Nephron progenitor cell (in vitro differentiated cells): Measurements from ENCODE around the gene HOXA1.
"Not testable (repeated sequence)": the region's sequence is repeated elsewhere in the genome, so short reads cannot be mapped to it uniquely, and the experiment has no call there.

Experiments
- DNase-seq: peaks from one replicate; pipeline ENCODE4 v3.0.0; 2021
- H3K27ac Mint-ChIP-seq: 2 replicates; pipeline ENCODE4 v1.8.0; 2021; ENCODE audit warnings: mild to moderate bottlenecking, moderate library complexity, mixed read lengths
- H3K27me3 Mint-ChIP-seq: 2 replicates; pipeline ENCODE4 v1.8.0; 2021; ENCODE audit warnings: mild to moderate bottlenecking, low read depth, mixed read lengths; ENCODE audit not compliant: poor library complexity
- H3K36me3 Mint-ChIP-seq: 2 replicates; pipeline ENCODE4 v1.8.0; 2021; ENCODE audit warnings: low read depth, mixed read lengths
- H3K4me1 Mint-ChIP-seq: 2 replicates; pipeline ENCODE4 v1.8.0; 2021; ENCODE audit warnings: mixed read lengths
- H3K4me3 Mint-ChIP-seq: 2 replicates; pipeline ENCODE4 v1.8.0; 2021; ENCODE audit warnings: mild to moderate bottlenecking, moderate library complexity, mixed read lengths
- H3K9me3 Mint-ChIP-seq: 2 replicates; pipeline ENCODE4 v1.8.0; 2021; ENCODE audit warnings: mild to moderate bottlenecking, moderate library complexity, mixed read lengths
- TF ChIP-seq, protein P1 (sequence below): fragments of 200-600 bp; sonication (generic); IDR thresholded peaks from 2 replicates; pipeline ENCODE4 v1.5.0; 2021; ENCODE audit warnings: antibody characterized with exemption

Gene HOXA1

GRCh38 chr7:27051451-27051850 is 44.3 kb downstream of the HOXA1 start:
- H3K4me3 Mint-ChIP-seq: no peak overlapping the region
- no peak for DNase-seq
- peaks cover 22% of the 10 kb centered on the region for H3K4me1 Mint-ChIP-seq
- H3K36me3 Mint-ChIP-seq: no peaks in the 10 kb centered on the region
- H3K27me3 Mint-ChIP-seq: no peaks in the 10 kb centered on the region
- TF ChIP-seq, protein P1, sequence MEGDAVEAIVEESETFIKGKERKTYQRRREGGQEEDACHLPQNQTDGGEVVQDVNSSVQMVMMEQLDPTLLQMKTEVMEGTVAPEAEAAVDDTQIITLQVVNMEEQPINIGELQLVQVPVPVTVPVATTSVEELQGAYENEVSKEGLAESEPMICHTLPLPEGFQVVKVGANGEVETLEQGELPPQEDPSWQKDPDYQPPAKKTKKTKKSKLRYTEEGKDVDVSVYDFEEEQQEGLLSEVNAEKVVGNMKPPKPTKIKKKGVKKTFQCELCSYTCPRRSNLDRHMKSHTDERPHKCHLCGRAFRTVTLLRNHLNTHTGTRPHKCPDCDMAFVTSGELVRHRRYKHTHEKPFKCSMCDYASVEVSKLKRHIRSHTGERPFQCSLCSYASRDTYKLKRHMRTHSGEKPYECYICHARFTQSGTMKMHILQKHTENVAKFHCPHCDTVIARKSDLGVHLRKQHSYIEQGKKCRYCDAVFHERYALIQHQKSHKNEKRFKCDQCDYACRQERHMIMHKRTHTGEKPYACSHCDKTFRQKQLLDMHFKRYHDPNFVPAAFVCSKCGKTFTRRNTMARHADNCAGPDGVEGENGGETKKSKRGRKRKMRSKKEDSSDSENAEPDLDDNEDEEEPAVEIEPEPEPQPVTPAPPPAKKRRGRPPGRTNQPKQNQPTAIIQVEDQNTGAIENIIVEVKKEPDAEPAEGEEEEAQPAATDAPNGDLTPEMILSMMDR: no peak
- peaks cover 5% of the 10 kb centered on the region for H3K9me3 Mint-ChIP-seq
- H3K27ac Mint-ChIP-seq: no peak overlapping the region

GRCh38 chr7:27048438-27048837 is 47.4 kb downstream of the HOXA1 start:
- Mint-ChIP-seq H3K27me3 (no peaks in the 10 kb centered on the region), H3K4me1 (peaks cover 14% of the 10 kb centered on the region), H3K27ac (no peak overlapping the region), H3K36me3 (peaks cover 5% of the 10 kb centered on the region), H3K4me3 (no peak overlapping the region), H3K9me3 (peaks cover 14% of the 10 kb centered on the region)
- no peak for DNase-seq
- TF ChIP-seq, protein P1: no peak

DNA sequence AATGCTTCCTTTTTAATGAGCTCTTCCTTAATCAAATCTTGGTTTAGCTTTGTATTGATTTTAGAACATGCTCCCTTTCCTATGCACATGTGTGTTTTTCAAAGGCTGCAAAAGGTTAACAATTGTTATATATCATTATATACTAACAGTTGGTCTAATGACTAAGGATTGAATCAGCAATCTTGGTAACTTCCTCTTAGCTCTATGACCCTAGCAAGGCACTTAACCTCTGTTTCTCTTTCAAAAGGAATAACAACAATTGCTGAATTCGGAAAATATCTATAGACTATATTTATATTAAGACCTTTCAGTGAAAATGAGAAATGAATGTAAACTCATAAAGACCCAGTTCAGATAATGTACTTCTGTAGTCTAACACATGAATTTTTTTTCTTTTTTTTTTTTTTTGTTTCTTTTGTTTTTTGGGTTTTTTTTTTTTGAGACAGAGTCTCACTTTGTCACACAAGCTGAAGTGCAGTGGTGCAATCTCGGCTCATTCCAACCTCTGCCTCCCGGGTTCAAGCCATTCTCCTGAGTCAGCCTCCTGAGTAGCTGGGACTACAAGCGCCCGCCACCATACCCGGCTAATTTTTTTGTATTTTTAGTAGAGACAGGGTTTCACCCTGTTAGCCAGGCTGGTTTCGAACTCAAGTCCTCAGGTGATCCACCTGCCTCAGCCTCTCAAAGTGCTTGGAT is 48.8 kb downstream of the HOXA1 start:
- no peak for DNase-seq
- H3K4me1 Mint-ChIP-seq: peaks cover 4% of the 10 kb centered on the region
- H3K36me3 Mint-ChIP-seq: peaks cover 16% of the 10 kb centered on the region
- H3K27ac Mint-ChIP-seq: no peak overlapping the region
- TF ChIP-seq, protein P1: no peak
- no peak overlapping the region for H3K4me3 Mint-ChIP-seq
- no peaks in the 10 kb centered on the region for H3K27me3 Mint-ChIP-seq
- peaks cover 26% of the 10 kb centered on the region for H3K9me3 Mint-ChIP-seq

- not testable (repeated sequence) for H3K27me3 Mint-ChIP-seq, H3K27ac Mint-ChIP-seq, H3K4me1 Mint-ChIP-seq, DNase-seq, H3K4me3 Mint-ChIP-seq
- Mint-ChIP-seq H3K36me3 (peaks cover 16% of the 10 kb centered on the region), H3K9me3 (peaks cover 31% of the 10 kb centered on the region)
Measured at GRCh38 chr7:27045972-27046371, 49.8 kb downstream of the HOXA1 start.

GRCh38 chr7:27045066-27045465 is 50.7 kb downstream of the HOXA1 start:
- Mint-ChIP-seq H3K4me1 (peaks cover 10% of the 10 kb centered on the region), H3K9me3 (peaks cover 31% of the 10 kb centered on the region), H3K36me3 (peaks cover 16% of the 10 kb centered on the region)
- not testable (repeated sequence) for H3K27me3 Mint-ChIP-seq, H3K4me3 Mint-ChIP-seq, H3K27ac Mint-ChIP-seq, DNase-seq
